NAMALWA (cell line): Measurements from ENCODE around the gene SFRP5.
A peak's percentile ranks its signal among the peaks of the same experiment; 100 is the strongest.

Experiments
- DNase-seq: peaks from one replicate; pipeline ENCODE4 v3.0.0-alpha.2; 2015; ENCODE audit warnings: low spot score

The SFRP5 gene, protein sequence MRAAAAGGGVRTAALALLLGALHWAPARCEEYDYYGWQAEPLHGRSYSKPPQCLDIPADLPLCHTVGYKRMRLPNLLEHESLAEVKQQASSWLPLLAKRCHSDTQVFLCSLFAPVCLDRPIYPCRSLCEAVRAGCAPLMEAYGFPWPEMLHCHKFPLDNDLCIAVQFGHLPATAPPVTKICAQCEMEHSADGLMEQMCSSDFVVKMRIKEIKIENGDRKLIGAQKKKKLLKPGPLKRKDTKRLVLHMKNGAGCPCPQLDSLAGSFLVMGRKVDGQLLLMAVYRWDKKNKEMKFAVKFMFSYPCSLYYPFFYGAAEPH

DNA sequence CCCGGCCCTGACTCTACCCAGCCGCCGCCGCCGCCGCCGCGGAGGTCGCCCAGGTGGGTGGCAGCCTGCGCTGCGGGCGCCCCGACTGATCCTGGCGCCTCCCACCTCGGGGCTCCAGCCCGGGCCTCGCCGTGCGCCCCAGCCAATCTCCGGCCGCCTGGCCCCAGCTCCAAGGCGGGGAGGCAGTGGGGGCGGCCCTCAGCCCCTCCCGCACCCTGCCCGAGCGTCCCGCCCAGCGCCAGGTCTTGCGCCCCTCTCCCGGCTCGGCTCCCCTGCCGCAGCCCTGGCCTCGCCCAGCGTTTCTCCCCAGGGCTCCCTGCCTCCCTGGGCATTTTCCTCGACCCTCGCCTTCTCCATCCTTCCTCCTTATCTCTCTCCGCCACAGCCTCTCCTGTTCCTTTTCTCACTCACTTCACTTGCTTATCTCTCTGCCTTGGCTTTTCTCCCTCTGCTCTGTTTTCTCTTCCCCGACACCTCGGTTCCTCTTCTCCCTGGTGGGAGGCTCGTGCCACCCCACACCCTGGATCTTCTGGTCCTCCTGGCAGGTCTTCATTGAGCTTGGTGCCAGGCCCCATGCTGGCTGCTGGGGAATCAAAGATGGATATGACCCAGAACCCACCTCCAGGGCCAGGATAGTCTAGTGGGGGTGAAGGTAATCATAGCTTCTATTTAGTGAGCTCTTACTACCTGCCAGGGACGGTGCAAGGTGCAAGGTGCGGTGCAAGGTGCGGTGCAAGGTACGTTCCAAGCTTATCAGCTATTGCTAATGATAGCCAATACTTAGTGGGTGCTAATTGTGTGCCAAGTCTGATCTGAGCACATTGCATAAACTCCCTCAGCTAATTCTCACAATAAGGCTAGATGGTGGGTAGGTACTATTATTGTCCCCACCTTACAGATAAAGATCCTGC, at the start of gene SFRP5:
Gene SFRP5, minus strand, starts transcription at position 87 of the 911 bp plus-strand sequence. CDS start 166 bp downstream, outside the sequence.
- DNase-seq = no peak

DNA sequence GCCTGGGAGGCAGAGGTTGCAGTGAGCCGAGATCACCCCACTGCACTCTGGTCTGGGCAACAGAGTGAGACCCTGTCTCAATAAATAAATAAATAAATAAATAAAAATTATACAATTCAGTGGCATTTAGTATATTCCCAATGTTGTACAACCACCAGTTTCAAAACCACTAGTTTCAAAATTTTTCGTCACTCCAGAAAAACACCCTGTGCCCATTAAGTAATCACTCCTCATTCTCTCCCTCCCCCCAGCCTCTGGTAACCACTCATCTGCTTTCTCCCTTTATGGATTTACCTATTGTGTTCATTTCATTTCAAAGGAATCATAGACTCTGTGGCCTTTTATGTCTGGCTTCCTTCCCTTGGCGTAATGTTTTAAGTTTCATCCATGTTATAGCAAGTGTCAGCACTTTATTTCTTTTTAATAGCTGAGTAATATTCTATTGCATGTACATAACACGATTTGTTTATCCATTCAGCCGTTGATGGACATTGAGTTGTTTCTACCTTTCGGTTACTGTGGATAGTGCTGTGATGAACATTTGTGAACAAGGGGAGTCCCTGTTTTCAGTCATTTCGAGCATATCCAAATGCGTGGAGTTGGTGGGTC, 48.4 kb upstream of the SFRP5 start:
- no peak for DNase-seq

GRCh38 chr10:97818572-97818971, 46.8 kb upstream of the SFRP5 start:
- DNase-seq = no peak

- DNase-seq = no peak
These were observed 44.8 kb upstream of the SFRP5 start for GRCh38 chr10:97816609-97817008.

GRCh38 chr10:97814996-97815395, 43.2 kb upstream of the SFRP5 start:
- DNase-seq = no peak

DNA sequence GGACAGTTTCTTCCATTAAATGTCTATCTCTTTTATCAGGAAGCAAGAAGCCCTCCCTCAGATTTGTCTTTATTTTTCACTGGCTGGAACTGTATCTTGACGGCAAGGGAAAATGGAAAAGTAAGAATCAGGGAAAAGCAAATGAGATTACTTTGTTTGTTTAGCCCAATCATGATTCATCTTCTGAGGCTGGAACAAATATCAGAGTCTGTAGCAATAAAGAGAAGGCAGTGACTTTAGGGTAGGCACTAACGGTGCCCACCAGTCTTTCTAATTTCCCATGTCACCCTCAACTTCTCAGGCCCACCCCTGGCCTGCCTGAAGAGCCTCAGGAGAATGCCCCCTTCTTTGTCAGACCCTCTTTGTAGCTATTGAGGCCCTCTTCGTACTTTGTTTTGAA, 41.5 kb upstream of the SFRP5 start:
- no peak for DNase-seq

- DNase-seq = no peak
These were observed 40.9 kb upstream of the SFRP5 start for GRCh38 chr10:97812696-97813095.

DNA sequence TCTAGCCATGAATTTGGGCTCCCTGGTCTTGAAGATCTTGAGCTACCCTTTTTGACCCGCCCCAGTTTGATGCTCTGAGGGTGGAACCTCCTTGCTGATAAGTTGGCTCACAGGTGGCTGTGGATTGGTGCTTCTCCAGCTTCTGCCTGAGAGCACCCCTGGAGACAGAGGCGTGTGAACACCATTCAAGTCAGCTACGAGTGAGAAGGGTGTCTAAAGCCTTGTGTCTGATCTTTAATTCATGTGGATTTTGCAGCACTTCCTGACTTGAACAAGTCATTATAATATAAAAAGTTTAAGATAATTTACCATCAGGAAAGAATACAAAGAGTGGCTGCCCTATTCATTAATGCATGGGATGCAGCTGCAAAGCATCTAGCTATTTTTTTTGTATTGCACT, 40.2 kb upstream of the SFRP5 start:
- no peak for DNase-seq

DNA sequence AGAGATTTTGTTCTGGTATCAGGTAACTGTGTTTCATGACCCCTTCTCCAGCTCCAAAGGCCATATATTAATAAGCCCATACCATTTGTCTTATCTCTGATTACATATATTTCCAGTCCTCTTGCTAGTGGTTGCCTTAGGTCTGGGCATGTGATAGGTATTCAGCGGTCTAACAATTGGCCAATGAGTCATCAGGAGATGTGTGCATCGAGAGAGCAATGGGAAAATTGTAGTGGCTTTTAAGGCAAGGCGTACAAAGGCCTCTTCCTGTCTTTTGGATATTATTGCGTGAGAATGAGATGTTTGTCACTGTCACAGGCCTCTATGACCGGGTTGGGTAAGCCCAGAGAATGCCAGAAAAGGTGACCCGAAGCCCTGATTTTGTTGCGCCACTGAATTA, 38.6 kb upstream of the SFRP5 start:
- DNase-seq = no peak

GRCh38 chr10:97805949-97806348, 34.1 kb upstream of the SFRP5 start:
- DNase-seq = no peak

- no peak for DNase-seq
These were observed 33.5 kb upstream of the SFRP5 start for GRCh38 chr10:97805096-97805884.

DNA sequence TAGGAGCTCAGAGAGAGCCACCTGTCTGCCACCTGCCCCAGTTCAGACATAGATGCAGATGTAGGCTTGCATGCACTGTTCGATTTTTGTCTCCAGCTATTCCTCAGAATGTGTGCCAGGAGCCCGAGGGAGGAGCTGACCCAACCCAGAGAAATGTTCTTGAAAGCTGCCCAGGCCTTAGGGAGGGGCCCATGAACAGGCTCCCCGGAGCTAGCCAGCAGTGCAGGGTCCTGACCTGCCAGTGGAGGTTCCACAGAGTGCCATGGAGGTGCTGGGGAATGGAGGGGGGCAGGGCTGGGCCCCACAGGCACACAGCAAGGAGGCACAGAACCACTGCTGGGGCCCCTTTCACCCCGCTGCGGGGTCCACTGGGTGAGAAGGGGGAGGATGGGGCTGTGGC, 29.6 kb upstream of the SFRP5 start:
- no peak for DNase-seq

GRCh38 chr10:97800474-97800873, 28.7 kb upstream of the SFRP5 start:
- DNase-seq = no peak

DNA sequence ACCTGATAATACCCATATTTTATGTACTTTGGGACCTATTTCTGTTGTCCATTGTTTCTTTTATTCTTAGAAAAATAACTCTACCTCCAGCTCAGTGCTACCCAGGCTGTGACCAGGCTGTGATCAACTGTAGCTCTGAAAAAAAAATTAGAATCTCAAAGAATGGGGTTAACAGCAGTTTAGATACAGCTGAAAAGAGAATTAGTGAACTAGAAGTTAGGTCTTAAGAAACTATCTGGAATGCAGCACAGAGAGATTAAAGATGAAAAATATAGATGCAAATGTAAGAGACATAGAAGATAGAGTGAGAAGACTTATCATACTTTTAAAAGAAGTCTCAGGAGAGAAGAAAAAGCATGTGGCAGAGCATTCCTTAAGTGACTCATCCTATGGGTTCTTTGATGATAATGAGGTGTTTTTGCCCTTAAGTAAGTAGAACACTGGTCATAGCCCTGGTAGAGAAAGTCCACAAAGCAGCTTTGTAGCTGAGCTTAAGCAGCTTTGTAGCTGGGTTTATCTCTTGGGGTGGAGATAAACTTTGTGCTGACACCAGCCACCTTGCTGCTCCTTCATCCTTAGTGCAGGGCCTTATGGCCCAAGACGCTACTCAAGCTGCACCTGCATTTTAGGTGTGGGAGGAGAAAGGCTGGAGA, 27.3 kb upstream of the SFRP5 start:
- DNase-seq = no peak

DNA sequence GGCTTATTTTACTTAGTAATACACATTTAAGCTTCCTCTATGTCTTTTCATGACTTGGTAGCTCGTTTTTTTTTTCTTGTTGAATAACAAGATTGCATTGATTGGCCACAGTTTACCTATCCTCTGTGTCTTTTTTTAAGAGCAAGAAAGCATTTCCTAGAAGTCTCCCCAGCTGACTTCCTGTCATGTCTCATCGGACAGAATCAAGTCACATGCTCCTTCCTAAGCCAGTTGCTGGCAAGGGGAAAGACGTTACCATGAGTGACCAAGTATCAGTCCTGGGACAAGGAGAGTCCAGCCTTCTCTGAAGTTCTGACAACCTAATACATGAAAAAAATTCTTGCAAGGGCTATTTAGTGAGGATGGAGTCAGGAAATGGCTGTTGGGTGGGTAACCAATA, 24.9 kb upstream of the SFRP5 start:
- DNase-seq = no peak

DNA sequence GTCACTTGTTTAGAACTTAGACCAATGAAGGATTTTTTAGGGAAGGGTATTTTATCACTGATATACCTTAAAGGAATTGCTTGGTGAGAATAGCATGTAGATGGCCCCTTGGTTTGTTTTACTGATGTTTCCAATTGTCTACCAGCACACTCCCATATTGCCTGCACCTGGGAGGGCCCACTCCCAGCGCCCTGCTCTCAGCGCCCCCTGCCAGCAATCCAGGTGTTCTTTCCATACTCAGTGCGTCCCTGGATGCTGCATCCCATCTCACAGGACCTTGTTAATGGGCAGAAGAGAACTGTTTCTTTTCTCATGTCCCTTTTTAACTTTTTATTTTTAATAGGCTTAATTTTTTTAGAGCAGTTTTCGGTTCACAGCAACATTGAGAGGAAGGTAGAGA, 24.1 kb upstream of the SFRP5 start:
- DNase-seq = no peak

DNA sequence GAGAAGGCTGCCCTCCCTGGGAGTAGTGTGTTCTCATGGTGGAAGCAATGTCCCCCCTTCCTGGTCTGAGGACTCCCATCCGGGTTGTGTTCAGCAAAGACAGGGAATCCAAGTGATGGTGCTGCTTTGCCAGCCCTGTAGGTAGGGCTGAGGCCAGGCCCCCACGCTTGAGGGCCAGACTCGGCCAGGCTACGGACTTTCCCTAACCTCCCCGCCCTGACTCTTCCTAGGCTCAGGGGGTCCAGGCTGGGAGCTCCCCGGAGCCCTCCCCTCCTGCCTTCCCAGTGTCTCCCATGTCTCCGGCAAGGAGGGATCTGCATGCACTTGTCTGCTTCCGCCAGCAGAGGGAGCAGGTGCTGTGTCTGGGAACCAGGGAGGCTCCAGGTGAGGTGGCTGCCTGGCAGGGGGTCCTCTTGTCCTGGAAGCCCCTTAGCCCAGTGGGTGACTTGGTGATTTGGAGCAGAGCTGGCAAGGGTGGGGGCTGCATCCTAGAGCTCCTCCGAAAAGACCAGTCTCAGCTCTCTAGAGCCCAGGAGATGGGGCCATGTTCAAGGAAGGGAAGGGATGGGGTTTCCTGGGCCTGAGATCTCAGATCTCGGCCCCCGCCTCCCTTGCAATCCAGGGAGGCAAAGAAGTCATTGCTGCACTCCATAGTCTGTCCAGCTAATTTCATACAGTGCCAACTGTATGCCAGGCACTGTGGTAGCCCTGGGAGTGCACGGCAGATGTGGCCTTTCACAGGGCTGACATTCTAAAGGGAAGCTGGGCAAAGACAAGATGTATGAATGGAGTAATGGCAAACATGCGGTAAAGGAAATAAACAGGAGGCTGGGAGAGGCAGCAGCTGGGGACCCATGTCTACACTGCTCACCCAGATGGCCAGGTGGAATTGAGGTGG, 20.3 kb upstream of the SFRP5 start:
- peak; percentile 69 for DNase-seq

- DNase-seq = no peak
These were observed 18.1 kb upstream of the SFRP5 start for GRCh38 chr10:97789770-97790397.

- no peak for DNase-seq
These were observed 17.0 kb upstream of the SFRP5 start for GRCh38 chr10:97788552-97789442.
